KMS-11 (cell line): ENCODE results near the gene IL2.

Experiments
- H2AFZ ChIP-seq: fragments of 200-600 bp; sonication (generic); 2 replicates; pipeline ENCODE4 v1.6.1; 2016; ENCODE audit warnings: antibody characterized with exemption, mixed run types, low read depth
- H3K27ac ChIP-seq: fragments of 200-600 bp; sonication (generic); 2 replicates; pipeline ENCODE4 v1.6.1; 2016; ENCODE audit warnings: mild to moderate bottlenecking, mixed run types
- H3K27me3 ChIP-seq: fragments of 200-600 bp; sonication (generic); 2 replicates; pipeline ENCODE4 v1.6.1; 2017; ENCODE audit warnings: mild to moderate bottlenecking, low read depth, mixed run types, moderate library complexity; ENCODE audit not compliant: insufficient read depth
- H3K36me3 ChIP-seq: fragments of 200-600 bp; sonication (generic); 2 replicates; pipeline ENCODE4 v1.6.1; 2017; ENCODE audit warnings: mild to moderate bottlenecking, mixed run types; ENCODE audit not compliant: insufficient read depth
- H3K4me1 ChIP-seq: fragments of 200-600 bp; sonication (generic); 2 replicates; pipeline ENCODE4 v1.6.1; 2016; ENCODE audit warnings: mild to moderate bottlenecking, low read depth, mixed run types; ENCODE audit not compliant: poor library complexity, severe bottlenecking
- H3K4me2 ChIP-seq: fragments of 200-600 bp; sonication (generic); 2 replicates; pipeline ENCODE4 v1.7.0; 2016; ENCODE audit warnings: mild to moderate bottlenecking, mixed run types
- H3K4me3 ChIP-seq: fragments of 200-600 bp; sonication (generic); IDR thresholded peaks from 2 replicates; pipeline ENCODE4 v1.6.1; 2017; ENCODE audit warnings: low read depth, low read length, mixed read lengths; ENCODE audit not compliant: insufficient read depth
- H3K79me2 ChIP-seq: fragments of 200-600 bp; sonication (generic); 2 replicates; pipeline ENCODE4 v1.6.1; 2016; ENCODE audit warnings: low read depth, mixed run types; ENCODE audit not compliant: insufficient read depth
- H3K9ac ChIP-seq: fragments of 200-600 bp; sonication (generic); 2 replicates; pipeline ENCODE4 v1.6.1; 2016; ENCODE audit warnings: mild to moderate bottlenecking, mixed run types
- H4K20me1 ChIP-seq: fragments of 200-600 bp; sonication (generic); 2 replicates; pipeline ENCODE4 v1.6.1; 2016; ENCODE audit warnings: mild to moderate bottlenecking, mixed run types; ENCODE audit not compliant: insufficient read depth
- TF ChIP-seq, protein P1 (sequence below): fragments of 200-600 bp; sonication (generic); conservative IDR thresholded peaks from 2 replicates; pipeline ENCODE4 v1.6.1; 2017; ENCODE audit warnings: low read depth, mild to moderate bottlenecking, antibody characterized with exemption, low read length, moderate library complexity, mixed read lengths

Gene IL2

GRCh38 chr4:122423246-122423645, 33.3 kb downstream of the IL2 start:
- Histone ChIP-seq H3K27me3 (no peaks in the 10 kb centered on the region), H3K9ac (no peak overlapping the region), H3K4me1 (no peaks in the 10 kb centered on the region), H2AFZ (no peak overlapping the region), H4K20me1 (no peaks in the 10 kb centered on the region), H3K4me2 (no peak overlapping the region), H3K79me2 (no peaks in the 10 kb centered on the region), H3K27ac (no peak overlapping the region), H3K4me3 (no peak overlapping the region), H3K36me3 (no peaks in the 10 kb centered on the region)
- TF ChIP-seq, protein P1, sequence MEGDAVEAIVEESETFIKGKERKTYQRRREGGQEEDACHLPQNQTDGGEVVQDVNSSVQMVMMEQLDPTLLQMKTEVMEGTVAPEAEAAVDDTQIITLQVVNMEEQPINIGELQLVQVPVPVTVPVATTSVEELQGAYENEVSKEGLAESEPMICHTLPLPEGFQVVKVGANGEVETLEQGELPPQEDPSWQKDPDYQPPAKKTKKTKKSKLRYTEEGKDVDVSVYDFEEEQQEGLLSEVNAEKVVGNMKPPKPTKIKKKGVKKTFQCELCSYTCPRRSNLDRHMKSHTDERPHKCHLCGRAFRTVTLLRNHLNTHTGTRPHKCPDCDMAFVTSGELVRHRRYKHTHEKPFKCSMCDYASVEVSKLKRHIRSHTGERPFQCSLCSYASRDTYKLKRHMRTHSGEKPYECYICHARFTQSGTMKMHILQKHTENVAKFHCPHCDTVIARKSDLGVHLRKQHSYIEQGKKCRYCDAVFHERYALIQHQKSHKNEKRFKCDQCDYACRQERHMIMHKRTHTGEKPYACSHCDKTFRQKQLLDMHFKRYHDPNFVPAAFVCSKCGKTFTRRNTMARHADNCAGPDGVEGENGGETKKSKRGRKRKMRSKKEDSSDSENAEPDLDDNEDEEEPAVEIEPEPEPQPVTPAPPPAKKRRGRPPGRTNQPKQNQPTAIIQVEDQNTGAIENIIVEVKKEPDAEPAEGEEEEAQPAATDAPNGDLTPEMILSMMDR = no peak

- H4K20me1 ChIP-seq = no peaks in the 10 kb centered on the region
- H3K9ac ChIP-seq = no peak overlapping the region
- H3K27me3 ChIP-seq = no peaks in the 10 kb centered on the region
- no peaks in the 10 kb centered on the region for H3K36me3 ChIP-seq
- no peak overlapping the region for H3K4me3 ChIP-seq
- H3K79me2 ChIP-seq = no peaks in the 10 kb centered on the region
- no peak overlapping the region for H3K27ac ChIP-seq
- TF ChIP-seq, protein P1 = no peak
- no peaks in the 10 kb centered on the region for H3K4me1 ChIP-seq
- H2AFZ ChIP-seq = no peak overlapping the region
- H3K4me2 ChIP-seq = no peak overlapping the region
These were observed 44.0 kb downstream of the IL2 start for GRCh38 chr4:122412547-122412946.

- TF ChIP-seq, protein P1 = no peak
- Histone ChIP-seq H3K4me2 (no peak overlapping the region), H3K27me3 (no peaks in the 10 kb centered on the region), H3K4me3 (no peak overlapping the region), H3K79me2 (no peaks in the 10 kb centered on the region), H3K27ac (no peak overlapping the region), H2AFZ (no peak overlapping the region), H3K4me1 (no peaks in the 10 kb centered on the region), H4K20me1 (no peaks in the 10 kb centered on the region), H3K36me3 (no peaks in the 10 kb centered on the region), H3K9ac (no peak overlapping the region)
These were observed 52.7 kb downstream of the IL2 start for GRCh38 chr4:122403861-122404260.
